ENCODE measurements around the gene ROR2.

DNA sequence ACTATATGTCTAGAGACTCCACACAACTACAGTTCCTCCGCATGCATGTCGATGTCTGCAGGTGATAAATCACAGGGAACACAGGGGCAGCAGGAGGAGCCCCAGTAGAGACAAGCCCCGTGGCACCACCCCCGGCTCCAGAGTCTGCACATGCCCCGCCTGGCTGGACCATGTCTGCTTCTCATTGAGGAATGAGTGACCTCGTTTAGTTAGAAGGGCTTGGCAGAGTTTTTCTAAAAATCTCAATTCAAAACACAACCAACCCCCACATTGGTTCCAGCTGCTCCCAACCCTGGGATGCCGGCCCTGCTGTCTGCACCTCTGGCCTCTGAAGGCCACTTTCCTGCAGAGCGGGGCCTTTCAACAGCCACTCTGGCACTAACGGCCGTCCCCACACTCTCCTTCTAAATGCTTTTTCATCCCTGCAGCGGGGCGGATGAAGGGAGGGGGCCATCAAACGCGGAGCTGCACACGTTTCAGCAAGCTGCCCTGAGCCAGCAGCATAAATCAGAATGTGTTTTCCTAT lies 106.3 kb downstream of the ROR2 start:
- TF ChIP-seq, protein P1, sequence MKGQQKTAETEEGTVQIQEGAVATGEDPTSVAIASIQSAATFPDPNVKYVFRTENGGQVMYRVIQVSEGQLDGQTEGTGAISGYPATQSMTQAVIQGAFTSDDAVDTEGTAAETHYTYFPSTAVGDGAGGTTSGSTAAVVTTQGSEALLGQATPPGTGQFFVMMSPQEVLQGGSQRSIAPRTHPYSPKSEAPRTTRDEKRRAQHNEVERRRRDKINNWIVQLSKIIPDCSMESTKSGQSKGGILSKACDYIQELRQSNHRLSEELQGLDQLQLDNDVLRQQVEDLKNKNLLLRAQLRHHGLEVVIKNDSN (IDR thresholded peaks at IDR 0.05) = no peak
- TF ChIP-seq EP300 (IDR thresholded peaks at IDR 0.05; ENCODE audit: borderline replicate concordance) (no peak), RAD21 (IDR thresholded peaks at IDR 0.05; ENCODE audit: low read depth) (no peak), TEAD4 (IDR thresholded peaks at IDR 0.05) (no peak), CREB1 (IDR thresholded peaks at IDR 0.05; ENCODE audit: low read depth) (no peak), TAF1 (IDR thresholded peaks at IDR 0.05; ENCODE audit: low read depth) (no peak), ZBTB7A (IDR thresholded peaks at IDR 0.05; ENCODE audit: low read depth) (no peak), EGR1 (IDR thresholded peaks at IDR 0.05) (no peak), CEBPB (IDR thresholded peaks at IDR 0.05) (no peak)
- TF ChIP-seq, protein P2, sequence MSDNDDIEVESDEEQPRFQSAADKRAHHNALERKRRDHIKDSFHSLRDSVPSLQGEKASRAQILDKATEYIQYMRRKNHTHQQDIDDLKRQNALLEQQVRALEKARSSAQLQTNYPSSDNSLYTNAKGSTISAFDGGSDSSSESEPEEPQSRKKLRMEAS (IDR thresholded peaks at IDR 0.05) = no peak
- TF ChIP-seq, protein P3, sequence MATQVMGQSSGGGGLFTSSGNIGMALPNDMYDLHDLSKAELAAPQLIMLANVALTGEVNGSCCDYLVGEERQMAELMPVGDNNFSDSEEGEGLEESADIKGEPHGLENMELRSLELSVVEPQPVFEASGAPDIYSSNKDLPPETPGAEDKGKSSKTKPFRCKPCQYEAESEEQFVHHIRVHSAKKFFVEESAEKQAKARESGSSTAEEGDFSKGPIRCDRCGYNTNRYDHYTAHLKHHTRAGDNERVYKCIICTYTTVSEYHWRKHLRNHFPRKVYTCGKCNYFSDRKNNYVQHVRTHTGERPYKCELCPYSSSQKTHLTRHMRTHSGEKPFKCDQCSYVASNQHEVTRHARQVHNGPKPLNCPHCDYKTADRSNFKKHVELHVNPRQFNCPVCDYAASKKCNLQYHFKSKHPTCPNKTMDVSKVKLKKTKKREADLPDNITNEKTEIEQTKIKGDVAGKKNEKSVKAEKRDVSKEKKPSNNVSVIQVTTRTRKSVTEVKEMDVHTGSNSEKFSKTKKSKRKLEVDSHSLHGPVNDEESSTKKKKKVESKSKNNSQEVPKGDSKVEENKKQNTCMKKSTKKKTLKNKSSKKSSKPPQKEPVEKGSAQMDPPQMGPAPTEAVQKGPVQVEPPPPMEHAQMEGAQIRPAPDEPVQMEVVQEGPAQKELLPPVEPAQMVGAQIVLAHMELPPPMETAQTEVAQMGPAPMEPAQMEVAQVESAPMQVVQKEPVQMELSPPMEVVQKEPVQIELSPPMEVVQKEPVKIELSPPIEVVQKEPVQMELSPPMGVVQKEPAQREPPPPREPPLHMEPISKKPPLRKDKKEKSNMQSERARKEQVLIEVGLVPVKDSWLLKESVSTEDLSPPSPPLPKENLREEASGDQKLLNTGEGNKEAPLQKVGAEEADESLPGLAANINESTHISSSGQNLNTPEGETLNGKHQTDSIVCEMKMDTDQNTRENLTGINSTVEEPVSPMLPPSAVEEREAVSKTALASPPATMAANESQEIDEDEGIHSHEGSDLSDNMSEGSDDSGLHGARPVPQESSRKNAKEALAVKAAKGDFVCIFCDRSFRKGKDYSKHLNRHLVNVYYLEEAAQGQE (IDR thresholded peaks at IDR 0.05; ENCODE audit: low read depth) = no peak

Measured in Ishikawa (cell line).